Smooth muscle cell (in vitro differentiated cells): ENCODE measurements around the gene TCF12. TPM values are rescaled to one million over a fixed set of nuclear protein-coding genes. Genes with fewer than 3 reads are reported as not detected.

Source experiments
- DNase-seq: peaks from one replicate; lab custom pipeline; 2025; ENCODE audit not compliant: unreplicated experiment; lab: John Stamatoyannopoulos, UW
- H2AFZ ChIP-seq: fragments of 200-600 bp; sonication (generic); 2 replicates; pipeline ENCODE4 v1.6.0; 2016; ENCODE audit warnings: antibody characterized with exemption, low read depth, mild to moderate bottlenecking
- H3F3A ChIP-seq: fragments of 200-600 bp; sonication (generic); 2 replicates; pipeline ENCODE4 v1.6.0; 2017; ENCODE audit warnings: antibody characterized with exemption, low read depth
- H3K27ac ChIP-seq: fragments of 200-600 bp; sonication (generic); 2 replicates; pipeline ENCODE4 v1.5.1; 2016; ENCODE audit warnings: low read depth, mild to moderate bottlenecking
- H3K27me3 ChIP-seq: fragments of 200-600 bp; sonication (generic); 2 replicates; pipeline ENCODE4 v1.6.1; 2016; ENCODE audit warnings: low read depth, mild to moderate bottlenecking
- H3K36me3 ChIP-seq: fragments of 200-600 bp; sonication (generic); 2 replicates; pipeline ENCODE4 v1.5.1; 2016; ENCODE audit warnings: low read depth
- H3K4me1 ChIP-seq: fragments of 200-600 bp; sonication (generic); 2 replicates; pipeline ENCODE4 v1.5.1; 2016; ENCODE audit warnings: low read depth
- H3K4me2 ChIP-seq: fragments of 200-600 bp; sonication (generic); 2 replicates; pipeline ENCODE4 v1.6.0; 2016; ENCODE audit warnings: mild to moderate bottlenecking
- H3K4me3 ChIP-seq: fragments of 200-600 bp; sonication (generic); 2 replicates; pipeline ENCODE4 v1.5.1; 2016; ENCODE audit warnings: mild to moderate bottlenecking
- H3K79me2 ChIP-seq: fragments of 200-600 bp; sonication (generic); 2 replicates; pipeline ENCODE4 v1.6.0; 2016; ENCODE audit warnings: low read depth, mild to moderate bottlenecking
- H3K9ac ChIP-seq: fragments of 200-600 bp; sonication (generic); 2 replicates; pipeline ENCODE4 v1.6.0; 2016; ENCODE audit warnings: low read depth
- H3K9me3 ChIP-seq: fragments of 200-600 bp; sonication (generic); replicated peaks from 2 replicates; pipeline ENCODE4 v1.5.1; 2016; ENCODE audit warnings: low read depth
- H4K20me1 ChIP-seq: fragments of 200-600 bp; sonication (generic); 2 replicates; pipeline ENCODE4 v1.6.0; 2016; ENCODE audit warnings: low read depth
- CTCF ChIP-seq: fragments of 200-600 bp; sonication (generic); IDR thresholded peaks from 2 replicates; pipeline ENCODE4 v1.5.1; 2017; ENCODE audit warnings: borderline replicate concordance, mild to moderate bottlenecking, antibody characterized with exemption; ENCODE audit not compliant: insufficient read depth, poor library complexity, severe bottlenecking
- WGBS: methylation state at CpG from one replicate; pipeline ENCODE4 v1.1.7; 2016; ENCODE audit warnings: low lambda C conversion rate; 5-methylcytosine and 5-hydroxymethylcytosine counted together
- polyA plus RNA-seq: library from polyadenylated mRNA; unstranded; fragments of >200 nt; fragmentation: Nextera tagmentation; extraction: Ambion mirVana; gene quantifications from 2 replicates; pipeline ENCODE4 v1.2.1, GENCODE V29; 2016
- total RNA-seq: library from RNA; depleted of rRNA; stranded (reverse); fragments of >200 nt; gene quantifications from 2 replicates; pipeline ENCODE4 v1.2.3, GENCODE V29; 2014

The TCF12 gene
- total and polyA plus RNA-seq, 2 experiments from 2014 or later = 54.1 to 302 TPM

DNA sequence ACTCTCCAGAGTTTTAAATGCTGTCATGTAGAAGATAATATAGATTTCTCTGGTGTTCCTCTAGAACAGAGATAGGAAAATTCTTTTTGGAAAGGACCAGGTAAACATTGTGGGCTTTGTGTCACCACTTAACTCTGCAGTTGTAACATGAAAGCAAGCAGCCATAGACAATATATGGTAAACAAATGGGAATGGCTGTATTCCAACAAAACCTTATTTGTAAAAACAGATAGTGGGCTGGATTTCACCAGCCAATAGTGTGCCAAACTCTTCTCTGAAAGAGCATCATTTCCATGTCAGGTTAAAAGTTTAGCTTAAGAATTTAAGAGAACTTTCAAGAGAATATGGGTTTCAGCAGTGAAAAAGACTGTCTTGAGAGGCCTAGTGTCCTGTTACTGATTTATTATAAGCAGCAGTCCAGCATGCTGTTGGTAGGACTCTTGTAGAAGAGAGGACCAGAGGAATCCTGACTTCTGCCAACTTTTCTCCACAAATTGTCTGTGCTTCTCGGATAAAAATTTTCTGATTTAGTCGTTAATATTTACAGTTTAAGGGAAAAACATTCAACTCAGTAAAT lies 107.7 kb downstream of the TCF12 start:
- Histone ChIP-seq H3K9me3 (no peaks in the 10 kb centered on the region), H3K9ac (no peak overlapping the region), H3K4me3 (no peak overlapping the region), H3K4me1 (peaks cover 26% of the 10 kb centered on the region), H3K27ac (peak overlapping the region; percentile 35), H4K20me1 (peaks cover 82% of the 10 kb centered on the region), H3K27me3 (no peaks in the 10 kb centered on the region), H3F3A (peaks cover 6% of the 10 kb centered on the region), H3K36me3 (no peaks in the 10 kb centered on the region), H3K4me2 (peak overlapping the region; percentile 35), H2AFZ (no peak overlapping the region), H3K79me2 (peaks cover 100% of the 10 kb centered on the region)
- DNase-seq = no peak
- WGBS = 95% methylated on average over 2 of the region's 2 CpGs
- TF ChIP-seq CTCF = no peak

DNA sequence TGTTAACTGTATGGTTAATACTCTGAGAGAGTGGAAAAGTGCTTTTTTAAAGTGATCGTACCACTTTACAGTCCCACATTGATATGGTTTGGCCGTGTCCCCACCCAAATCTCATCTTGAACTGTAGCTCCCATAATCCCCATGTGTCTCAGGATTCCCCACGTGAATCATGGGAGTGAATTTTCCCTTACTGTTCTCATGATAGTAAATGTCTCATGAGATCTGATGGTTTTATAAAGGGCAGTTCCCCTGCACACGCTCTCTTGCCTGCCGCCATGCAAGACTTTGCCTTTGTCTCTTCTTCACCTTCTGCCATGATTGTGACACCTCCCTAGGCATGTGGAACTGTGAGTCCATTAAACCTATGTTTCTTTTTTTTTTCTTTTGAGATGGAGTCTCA lies 109.2 kb downstream of the TCF12 start:
- Histone ChIP-seq H4K20me1 (peaks cover 89% of the 10 kb centered on the region), H3K79me2 (peaks cover 99% of the 10 kb centered on the region), H3K9ac (no peak overlapping the region), H2AFZ (no peak overlapping the region), H3K27me3 (no peaks in the 10 kb centered on the region), H3K4me1 (peaks cover 34% of the 10 kb centered on the region), H3K36me3 (no peaks in the 10 kb centered on the region), H3K4me3 (no peak overlapping the region), H3F3A (peaks cover 6% of the 10 kb centered on the region), H3K27ac (no peak overlapping the region), H3K9me3 (no peaks in the 10 kb centered on the region), H3K4me2 (no peak overlapping the region)
- DNase-seq = no peak
- TF ChIP-seq CTCF = no peak
- over 99% methylated on average over 5 of the region's 5 CpGs for WGBS

- Histone ChIP-seq H4K20me1 (peaks cover 95% of the 10 kb centered on the region), H3K9ac (no peak overlapping the region)
These were observed 109.7 kb downstream of the TCF12 start for GRCh38 chr15:57028176-57028575.

More at GRCh38 chr15:57028176-57028575, 109.7 kb downstream of the TCF12 start:
- TF ChIP-seq CTCF = no peak
- Histone ChIP-seq H3K79me2 (peaks cover 99% of the 10 kb centered on the region), H3K4me2 (no peak overlapping the region), H2AFZ (no peak overlapping the region), H3K9me3 (no peaks in the 10 kb centered on the region), H3F3A (peaks cover 6% of the 10 kb centered on the region), H3K27ac (no peak overlapping the region), H3K4me1 (peaks cover 34% of the 10 kb centered on the region), H3K4me3 (no peak overlapping the region), H3K27me3 (no peaks in the 10 kb centered on the region), H3K36me3 (no peaks in the 10 kb centered on the region)
- 88% methylated on average over 7 of the region's 7 CpGs for WGBS
- no peak for DNase-seq
